GM10266 (cell line): ENCODE results near the gene DNAJC6.
"Not testable (repeated sequence)": the region's sequence is repeated elsewhere in the genome, so short reads cannot be mapped to it uniquely, and the experiment has no call there.

Experiments
- DNase-seq: peaks from one replicate; pipeline ENCODE4 v3.0.0; 2012; ENCODE audit errors: extremely low spot score
- TF ChIP-seq, protein P1 (sequence below): IDR thresholded peaks from 2 replicates; pipeline ENCODE4 v1.5.1; 2012; ENCODE audit warnings: mild to moderate bottlenecking, low read depth; ENCODE audit not compliant: control insufficient read depth, insufficient read depth; ENCODE audit errors: missing control alignments

The DNAJC6 gene

GRCh38 chr1:65372557-65372956, 63.2 kb downstream of the DNAJC6 start:
- TF ChIP-seq, protein P1, sequence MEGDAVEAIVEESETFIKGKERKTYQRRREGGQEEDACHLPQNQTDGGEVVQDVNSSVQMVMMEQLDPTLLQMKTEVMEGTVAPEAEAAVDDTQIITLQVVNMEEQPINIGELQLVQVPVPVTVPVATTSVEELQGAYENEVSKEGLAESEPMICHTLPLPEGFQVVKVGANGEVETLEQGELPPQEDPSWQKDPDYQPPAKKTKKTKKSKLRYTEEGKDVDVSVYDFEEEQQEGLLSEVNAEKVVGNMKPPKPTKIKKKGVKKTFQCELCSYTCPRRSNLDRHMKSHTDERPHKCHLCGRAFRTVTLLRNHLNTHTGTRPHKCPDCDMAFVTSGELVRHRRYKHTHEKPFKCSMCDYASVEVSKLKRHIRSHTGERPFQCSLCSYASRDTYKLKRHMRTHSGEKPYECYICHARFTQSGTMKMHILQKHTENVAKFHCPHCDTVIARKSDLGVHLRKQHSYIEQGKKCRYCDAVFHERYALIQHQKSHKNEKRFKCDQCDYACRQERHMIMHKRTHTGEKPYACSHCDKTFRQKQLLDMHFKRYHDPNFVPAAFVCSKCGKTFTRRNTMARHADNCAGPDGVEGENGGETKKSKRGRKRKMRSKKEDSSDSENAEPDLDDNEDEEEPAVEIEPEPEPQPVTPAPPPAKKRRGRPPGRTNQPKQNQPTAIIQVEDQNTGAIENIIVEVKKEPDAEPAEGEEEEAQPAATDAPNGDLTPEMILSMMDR: no peak
- DNase-seq: no peak

- no peak for DNase-seq
- TF ChIP-seq, protein P1: no peak
Observed at GRCh38 chr1:65377496-65378246, 68.3 kb downstream of the DNAJC6 start.

GRCh38 chr1:65378247-65378946, 69.1 kb downstream of the DNAJC6 start:
- TF ChIP-seq, protein P1: no peak
- no peak for DNase-seq

DNA sequence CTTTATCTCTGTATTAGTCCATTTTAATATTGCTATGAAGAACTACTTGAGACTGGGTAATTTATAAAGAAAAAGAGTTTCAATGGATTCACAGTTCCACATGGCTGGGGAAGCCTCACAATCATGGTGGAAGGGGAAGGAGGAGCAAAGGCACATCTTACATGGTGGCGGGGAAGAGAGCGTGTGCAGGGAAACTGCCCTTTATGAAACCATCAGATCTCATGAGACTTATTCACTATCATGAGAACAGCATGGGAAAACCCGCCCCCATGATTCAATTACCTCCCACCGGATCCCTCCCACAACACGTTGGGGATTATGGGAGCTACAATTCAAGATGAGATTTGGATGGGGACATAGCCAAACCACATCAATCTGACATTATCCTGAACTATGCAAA, 75.1 kb downstream of the DNAJC6 start:
- not testable (repeated sequence) for DNase-seq

GRCh38 chr1:65386439-65386838, 77.1 kb downstream of the DNAJC6 start:
- DNase-seq: no peak
- TF ChIP-seq, protein P1: no peak

DNA sequence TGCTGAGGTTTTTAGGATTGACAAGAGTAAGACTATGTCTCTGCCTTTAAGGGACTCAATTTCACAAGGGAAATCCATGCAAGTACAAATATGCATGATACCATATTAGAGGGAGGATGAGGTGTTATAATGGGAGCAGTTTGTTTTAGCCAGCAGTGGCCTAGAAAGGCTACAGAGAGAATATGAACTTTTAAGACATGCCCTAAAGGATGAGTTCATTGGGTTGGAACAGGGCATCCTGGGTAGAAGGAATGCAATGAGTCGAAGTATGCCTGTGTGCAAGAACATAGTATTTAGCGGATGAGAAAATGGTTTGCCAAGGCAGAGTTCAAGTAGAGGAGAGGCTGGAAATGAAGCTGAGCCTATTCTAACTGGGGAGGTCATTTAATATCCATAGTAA, 78.5 kb downstream of the DNAJC6 start:
- TF ChIP-seq, protein P1: no peak

GRCh38 chr1:65388908-65389695, 79.8 kb downstream of the DNAJC6 start:
- TF ChIP-seq, protein P1: no peak
- no peak for DNase-seq

More for the DNA sequence above, 78.5 kb downstream of the DNAJC6 start:
- DNase-seq: no peak
